ES-I3 (cell line): ENCODE results near the gene SATB2.

Experiments used
- H3K36me3 ChIP-seq: 2 replicates; pipeline ENCODE4 v1.6.1; 2013; ENCODE audit warnings: mild to moderate bottlenecking, low read length, control low read depth, moderate library complexity; ENCODE audit not compliant: insufficient read depth
- H3K4me1 ChIP-seq: 2 replicates; pipeline ENCODE4 v1.6.1; 2013; ENCODE audit warnings: mild to moderate bottlenecking, control low read depth, low read length; ENCODE audit not compliant: insufficient read depth
- H3K9ac ChIP-seq: 2 replicates; pipeline ENCODE4 v1.6.1; 2013; ENCODE audit warnings: low read depth, mild to moderate bottlenecking, low read length, moderate library complexity
- H3K9me3 ChIP-seq: 2 replicates; pipeline ENCODE4 v1.6.1; 2013; ENCODE audit warnings: mild to moderate bottlenecking, low read length, moderate library complexity; ENCODE audit not compliant: control insufficient read depth, insufficient read depth

Gene SATB2

DNA sequence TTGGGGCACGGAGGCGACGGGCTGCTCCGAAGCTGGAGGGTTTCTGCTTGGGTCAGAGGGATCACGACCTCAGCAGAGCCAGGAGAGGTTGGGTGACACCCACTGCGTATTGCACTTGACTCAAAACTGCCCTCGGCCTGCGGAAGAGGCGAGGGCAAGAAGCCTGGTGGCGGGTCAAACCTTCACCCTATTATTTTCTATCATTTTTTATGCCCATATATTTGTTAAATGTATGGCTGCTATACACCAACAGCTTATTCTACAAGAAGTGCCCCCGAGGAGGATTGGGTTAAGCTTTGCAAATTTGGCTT lies 12.6 kb upstream of the SATB2 start:
- peaks cover 3% of the 10 kb centered on the region for H3K4me1 ChIP-seq
- H3K36me3 ChIP-seq: no peaks in the 10 kb centered on the region
- H3K9ac ChIP-seq: peak overlapping the region; percentile 44; the same call in 1 of the 2 replicates
- no peaks in the 10 kb centered on the region for H3K9me3 ChIP-seq

- H3K36me3 ChIP-seq: no peaks in the 10 kb centered on the region
- H3K9me3 ChIP-seq: no peaks in the 10 kb centered on the region
- H3K4me1 ChIP-seq: peaks cover 3% of the 10 kb centered on the region
- peak overlapping the region; percentile 63; the same call in 1 of the 2 replicates for H3K9ac ChIP-seq
These were observed 12.0 kb upstream of the SATB2 start for GRCh38 chr2:199469514-199470360.

DNA sequence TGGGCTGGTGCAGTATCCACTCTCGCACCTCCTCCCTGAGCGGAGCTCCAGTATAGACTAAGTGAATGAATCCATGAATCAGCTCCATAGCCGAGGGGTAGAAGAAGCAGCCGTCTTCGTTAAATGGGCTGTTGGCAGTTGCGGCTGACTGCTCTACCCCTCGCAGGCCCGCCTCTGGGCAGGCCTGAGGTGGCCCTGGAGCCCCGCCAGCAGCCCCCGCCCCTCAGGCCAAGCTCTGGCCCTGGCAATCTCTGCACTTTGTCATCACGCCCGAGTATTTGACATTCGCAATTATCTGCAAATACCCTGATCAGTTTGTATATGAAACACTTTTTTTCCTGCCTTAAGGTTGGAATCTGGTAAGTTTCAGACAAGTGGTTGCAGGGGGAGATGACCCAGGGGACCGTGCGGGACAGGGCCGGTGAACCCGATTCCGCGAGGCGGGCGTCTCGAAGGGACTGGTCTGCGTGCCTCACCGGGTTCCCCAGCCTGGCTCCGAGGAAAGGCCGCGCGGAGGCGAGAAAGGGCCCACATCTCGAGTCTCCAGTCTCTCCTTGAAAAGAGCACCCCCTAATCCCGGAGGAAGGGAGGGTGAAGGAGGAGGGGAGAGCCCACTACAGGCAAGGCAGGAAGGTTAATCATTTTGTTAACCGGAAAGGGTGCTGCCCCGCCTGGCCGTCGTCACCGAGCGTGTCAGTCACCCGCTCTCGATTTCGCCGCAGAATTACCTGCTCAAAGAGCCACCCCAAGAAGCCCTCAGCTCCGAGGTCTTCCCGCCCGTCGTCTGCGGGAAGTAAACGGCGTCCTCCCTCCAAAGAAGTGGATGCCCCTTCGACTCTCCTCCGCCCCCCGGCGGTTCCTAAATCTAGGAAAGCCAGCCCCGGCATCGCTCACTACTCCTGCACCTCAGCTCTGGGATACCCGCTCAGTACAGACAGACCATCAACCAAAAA lies 11.1 kb upstream of the SATB2 start:
- Histone ChIP-seq H3K9ac (peak overlapping the region; percentile 63; the same call in 1 of the 2 replicates), H3K4me1 (peaks cover 3% of the 10 kb centered on the region), H3K36me3 (no peaks in the 10 kb centered on the region), H3K9me3 (no peaks in the 10 kb centered on the region)

DNA sequence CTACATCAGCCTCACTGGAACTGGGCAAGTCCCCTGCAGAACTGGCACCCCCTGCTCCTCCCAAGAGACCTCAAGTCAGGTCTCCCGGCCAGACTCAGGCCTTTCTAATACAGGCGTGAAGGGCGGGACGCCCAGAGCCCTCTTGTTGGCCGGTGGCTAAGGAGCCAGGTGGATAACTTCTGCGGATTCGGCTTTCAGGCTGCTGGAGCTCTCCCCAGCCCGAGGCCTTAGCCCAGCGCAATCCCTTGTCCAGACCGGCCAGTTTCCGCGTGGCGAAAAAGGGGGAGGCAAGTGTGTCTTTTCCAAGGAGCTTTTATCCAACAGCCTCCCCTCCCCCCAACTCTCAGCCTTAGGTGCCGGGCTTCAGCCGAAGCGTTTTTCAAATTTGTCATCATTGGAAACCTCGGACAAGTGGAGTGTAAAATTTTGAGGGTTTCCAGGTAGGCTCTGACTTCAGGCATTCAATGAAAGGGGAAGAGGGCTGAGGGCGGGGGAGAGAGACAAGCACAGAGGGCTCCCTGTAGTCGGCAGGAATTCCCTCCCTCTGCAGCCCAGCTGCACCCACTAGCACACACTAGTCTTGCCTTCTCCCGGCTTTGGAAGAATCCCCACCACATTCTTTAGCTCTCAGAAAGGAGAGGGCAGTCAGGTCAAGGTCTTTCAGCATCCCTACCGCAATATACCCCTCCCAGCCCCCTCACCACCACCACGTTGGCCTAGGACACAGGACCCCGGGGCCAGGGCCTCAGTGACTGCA lies 9.5 kb upstream of the SATB2 start:
- no peaks in the 10 kb centered on the region for H3K36me3 ChIP-seq

DNA sequence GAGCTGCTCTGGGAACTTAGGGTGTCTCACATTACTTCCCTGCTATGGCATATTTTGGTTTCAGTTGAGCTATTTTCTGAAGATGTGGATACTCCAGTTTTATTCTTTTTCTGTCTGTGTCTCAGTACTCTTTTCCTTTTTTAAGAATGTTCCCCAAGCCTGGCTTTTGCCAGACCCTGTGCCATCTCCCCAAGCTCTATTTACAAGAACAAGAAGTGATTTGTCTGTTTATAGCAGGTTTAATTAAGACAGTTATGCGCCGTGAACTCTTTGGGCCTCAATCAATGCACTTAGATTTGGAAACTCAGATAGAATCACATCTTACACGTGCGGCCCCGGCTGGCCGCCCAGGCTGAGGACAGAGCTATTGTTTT lies 8.9 kb upstream of the SATB2 start:
- Histone ChIP-seq H3K9ac (no peak overlapping the region; the same call in 1 of the 2 replicates), H3K9me3 (no peaks in the 10 kb centered on the region), H3K4me1 (peaks cover 3% of the 10 kb centered on the region), H3K36me3 (no peaks in the 10 kb centered on the region)

More for the DNA sequence above, 9.5 kb upstream of the SATB2 start:
- no peaks in the 10 kb centered on the region for H3K9me3 ChIP-seq
- H3K4me1 ChIP-seq: peaks cover 3% of the 10 kb centered on the region
- H3K9ac ChIP-seq: peak overlapping the region; percentile 40; the same call in 1 of the 2 replicates

GRCh38 chr2:199465988-199466691 lies 8.4 kb upstream of the SATB2 start:
- no peak overlapping the region for H3K9ac ChIP-seq
- no peaks in the 10 kb centered on the region for H3K36me3 ChIP-seq
- no peaks in the 10 kb centered on the region for H3K9me3 ChIP-seq
- peaks cover 3% of the 10 kb centered on the region for H3K4me1 ChIP-seq

GRCh38 chr2:199465390-199465789 lies 7.7 kb upstream of the SATB2 start:
- peaks cover 8% of the 10 kb centered on the region for H3K4me1 ChIP-seq
- no peak overlapping the region for H3K9ac ChIP-seq
- H3K9me3 ChIP-seq: no peaks in the 10 kb centered on the region
- no peaks in the 10 kb centered on the region for H3K36me3 ChIP-seq

GRCh38 chr2:199464606-199465352 lies 7.0 kb upstream of the SATB2 start:
- peaks cover 8% of the 10 kb centered on the region for H3K4me1 ChIP-seq

GRCh38 chr2:199463708-199464605 lies 6.2 kb upstream of the SATB2 start:
- Histone ChIP-seq H3K4me1 (peaks cover 8% of the 10 kb centered on the region), H3K9ac (peak overlapping the region; percentile 71), H3K9me3 (no peaks in the 10 kb centered on the region), H3K36me3 (no peaks in the 10 kb centered on the region)

More at GRCh38 chr2:199464606-199465352, 7.0 kb upstream of the SATB2 start:
- Histone ChIP-seq H3K36me3 (no peaks in the 10 kb centered on the region), H3K9me3 (no peaks in the 10 kb centered on the region), H3K9ac (peak overlapping the region; percentile 71; the same call in 1 of the 2 replicates)

GRCh38 chr2:199462956-199463692 lies 5.4 kb upstream of the SATB2 start:
- Histone ChIP-seq H3K9me3 (no peaks in the 10 kb centered on the region), H3K9ac (peak overlapping the region; percentile 71), H3K4me1 (peaks cover 8% of the 10 kb centered on the region)

DNA sequence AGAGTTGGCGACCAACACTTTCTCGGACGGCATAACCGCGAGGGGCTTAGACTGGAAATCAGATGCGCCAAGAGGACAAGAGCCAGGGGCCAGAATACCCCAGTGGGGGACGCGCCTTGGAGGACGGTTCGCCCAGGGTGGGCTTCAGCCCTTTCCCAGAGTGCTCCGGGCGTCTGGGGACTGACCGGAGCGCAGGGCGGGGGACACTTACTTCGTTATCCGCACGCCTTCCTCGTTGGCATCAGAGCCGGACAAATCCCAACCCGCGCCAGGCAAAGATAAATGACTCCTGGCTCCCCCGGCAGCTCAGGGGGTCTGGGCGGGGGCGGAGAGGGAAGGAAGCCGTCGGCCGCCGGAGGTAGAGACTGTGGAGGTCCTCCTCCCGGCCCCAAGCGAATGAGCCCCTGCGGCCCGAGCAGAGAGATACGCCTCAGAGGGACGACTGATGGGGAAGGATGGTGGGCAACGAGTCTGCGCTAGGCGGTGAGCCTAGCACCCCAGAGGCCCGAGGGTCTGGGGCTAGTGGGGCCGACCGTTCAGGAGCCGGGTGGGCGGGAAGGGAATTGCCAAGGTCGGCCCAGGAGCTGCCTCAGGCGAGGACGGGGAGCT lies 4.7 kb upstream of the SATB2 start:
- no peaks in the 10 kb centered on the region for H3K9me3 ChIP-seq
- H3K36me3 ChIP-seq: no peaks in the 10 kb centered on the region
- peak overlapping the region; percentile 71 for H3K9ac ChIP-seq
- 0 out of 2 replicates have a peak, but pooled peaks cover 5% of the 10 kb centered on the region for H3K4me1 ChIP-seq

More at GRCh38 chr2:199462956-199463692, 5.4 kb upstream of the SATB2 start:
- no peaks in the 10 kb centered on the region for H3K36me3 ChIP-seq
